Peyer's patch (tissue), 4 donors: ENCODE results near the gene FARS2.

ENCODE experiments used
- CTCF ChIP-seq, 6 experiments: fragments of 450-650 bp in 4 of 6; fragments of 200-600 bp in 2 of 6; sonication (generic) in 1 of 6; IDR thresholded peaks; one replicate each; pipeline ENCODE4 v1.5.1; 2017 to 2019; ENCODE audit warnings: antibody characterized with exemption in 6 of 6, mild to moderate bottlenecking in 3 of 6, moderate library complexity in 1 of 6
- POLR2A ChIP-seq, 2 donors: fragments of 450-650 bp; IDR thresholded peaks; one replicate each; pipeline ENCODE4 v1.5.1; 2017; ENCODE audit warnings: antibody characterized with exemption in 2 of 2, mild to moderate bottlenecking in 2 of 2, moderate library complexity in 2 of 2

GRCh38 chr6:5749651-5750215 is 488.4 kb downstream of the FARS2 start:
- TF ChIP-seq CTCF (IDR thresholded peaks at IDR 0.05) = no peak
- TF ChIP-seq POLR2A (IDR thresholded peaks at IDR 0.05) = no peak
